GM23338 (cell line): ENCODE measurements around the gene SORBS2. TPM values are rescaled to one million over a fixed set of nuclear protein-coding genes. Genes with fewer than 3 reads are reported as not detected.

Experiments used
- ATAC-seq: fragments of 200-7000 bp; cut with Tn5 transposase; 3 replicates; pipeline ENCODE4 v1.9.1; 2020
- DNase-seq: peaks from one replicate; pipeline ENCODE4 v3.0.0-alpha.2; 2015; ENCODE audit warnings: low spot score
- H2AFZ ChIP-seq: fragments of 200-600 bp; sonication (generic); 2 replicates; pipeline ENCODE4 v1.8.0; 2016; ENCODE audit warnings: antibody characterized with exemption, mild to moderate bottlenecking, moderate library complexity
- H3F3A ChIP-seq: fragments of 200-600 bp; sonication (generic); replicated peaks from 2 replicates; pipeline ENCODE4 v1.8.0; 2017; ENCODE audit warnings: antibody characterized with exemption, mixed run types, low read depth
- H3K27ac ChIP-seq: fragments of 200-600 bp; sonication (generic); 2 replicates; pipeline ENCODE4 v1.6.1; 2016; ENCODE audit warnings: low read depth
- H3K27me3 ChIP-seq: fragments of 200-600 bp; sonication (generic); 2 replicates; pipeline ENCODE4 v1.8.0; 2016; ENCODE audit warnings: mild to moderate bottlenecking, mixed run types, moderate library complexity; ENCODE audit not compliant: insufficient read depth
- H3K36me3 ChIP-seq: fragments of 200-600 bp; sonication (generic); 2 replicates; pipeline ENCODE4 v1.8.0; 2016; ENCODE audit warnings: mild to moderate bottlenecking; ENCODE audit not compliant: insufficient read depth
- H3K4me1 ChIP-seq: fragments of 200-600 bp; sonication (generic); 2 replicates; pipeline ENCODE4 v1.8.0; 2016; ENCODE audit warnings: mild to moderate bottlenecking, moderate library complexity; ENCODE audit not compliant: insufficient read depth
- H3K4me2 ChIP-seq: fragments of 200-600 bp; sonication (generic); 2 replicates; pipeline ENCODE4 v1.7.1; 2017; ENCODE audit warnings: mixed run types
- H3K4me3 ChIP-seq: fragments of 200-600 bp; sonication (generic); 2 replicates; pipeline ENCODE4 v1.6.1; 2016; ENCODE audit warnings: mixed run types
- H3K79me2 ChIP-seq: fragments of 200-600 bp; sonication (generic); replicated peaks from 2 replicates; pipeline ENCODE4 v1.8.0; 2017; ENCODE audit warnings: mild to moderate bottlenecking; ENCODE audit not compliant: insufficient read depth
- H3K9me2 ChIP-seq: fragments of 200-600 bp; sonication (generic); 2 replicates; pipeline ENCODE4 v1.8.0; 2017; ENCODE audit not compliant: insufficient read depth
- H4K20me1 ChIP-seq: fragments of 200-600 bp; sonication (generic); replicated peaks from 2 replicates; pipeline ENCODE4 v1.8.0; 2017; ENCODE audit warnings: mild to moderate bottlenecking; ENCODE audit not compliant: insufficient read depth
- H3K27ac Mint-ChIP-seq: 2 replicates; pipeline ENCODE4 v1.8.0; 2020; ENCODE audit warnings: inconsistent platforms, mild to moderate bottlenecking, moderate library complexity, mixed read lengths
- H3K27me3 Mint-ChIP-seq: 3 replicates; pipeline ENCODE4 v1.8.0; 2022; ENCODE audit warnings: low read depth, mild to moderate bottlenecking, moderate library complexity, mixed read lengths, inconsistent platforms; ENCODE audit not compliant: insufficient read depth, poor library complexity
- H3K36me3 Mint-ChIP-seq: 3 replicates; pipeline ENCODE4 v1.8.0; 2021; ENCODE audit warnings: low read depth, mild to moderate bottlenecking, inconsistent platforms, moderate library complexity, mixed read lengths
- H3K4me1 Mint-ChIP-seq: 3 replicates; pipeline ENCODE4 v1.8.0; 2020; ENCODE audit warnings: mild to moderate bottlenecking, inconsistent platforms, mixed read lengths
- H3K4me3 Mint-ChIP-seq: 3 replicates; pipeline ENCODE4 v1.8.0; 2021; ENCODE audit warnings: moderate library complexity, mild to moderate bottlenecking, inconsistent platforms, mixed read lengths
- H3K9me3 Mint-ChIP-seq: 3 replicates; pipeline ENCODE4 v1.8.0; 2020; ENCODE audit warnings: moderate library complexity, mild to moderate bottlenecking, inconsistent platforms, mixed read lengths
- CREB1 ChIP-seq: fragments of 250-450 bp; sonication (Bioruptor Pico); IDR thresholded peaks from 2 replicates; pipeline ENCODE4 v1.5.0; 2020; ENCODE audit warnings: low read depth, mild to moderate bottlenecking, moderate library complexity
- EZH2 ChIP-seq: fragments of 200-600 bp; sonication (generic); IDR thresholded peaks from one replicate; pipeline ENCODE4 v1.8.0; 2017; ENCODE audit warnings: antibody characterized with exemption, mild to moderate bottlenecking, low read depth; ENCODE audit not compliant: unreplicated experiment
- NANOG ChIP-seq: IDR thresholded peaks from 2 replicates; pipeline ENCODE4 v1.6.1; 2016; ENCODE audit warnings: antibody characterized with exemption, borderline replicate concordance
- POLR2AphosphoS5 ChIP-seq: IDR thresholded peaks from 2 replicates; pipeline ENCODE4 v1.6.1; 2016; ENCODE audit warnings: antibody characterized with exemption, low read depth
- STAT1 ChIP-seq: IDR thresholded peaks from one replicate; pipeline ENCODE4 v1.6.1; 2016; ENCODE audit warnings: antibody characterized with exemption; ENCODE audit not compliant: unreplicated experiment
- ZNF331 ChIP-seq: fragments of 250-450 bp; sonication (Bioruptor Pico); IDR thresholded peaks from 2 replicates; pipeline ENCODE4 v1.5.0; 2020; ENCODE audit warnings: low read depth, mild to moderate bottlenecking, moderate library complexity
- polyA plus RNA-seq: library from polyadenylated mRNA; unstranded; fragments of >200 nt; fragmentation: Nextera tagmentation; extraction: Ambion mirVana; gene quantifications from 2 replicates; pipeline ENCODE4 v1.2.1, GENCODE V29; 2016
- total RNA-seq: library from RNA; depleted of rRNA; stranded (reverse); fragments of >200 nt; shearing (Covaris generic); gene quantifications from 2 replicates; pipeline ENCODE4 v1.2.3, GENCODE V29; 2014
- TF ChIP-seq, protein P1 (sequence below), 2 experiments: fragments of 200-600 bp in 1 of 2; sonication (generic) in 1 of 2; conservative IDR thresholded peaks; 2 replicates each; pipeline versions ENCODE4 v1.5.1 to v1.6.1; 2016 to 2017; ENCODE audit warnings: antibody characterized with exemption in 2 of 2, low read depth in 2 of 2, mild to moderate bottlenecking in 2 of 2, moderate library complexity in 1 of 2
- TF ChIP-seq, protein P2 (sequence below): IDR thresholded peaks from 2 replicates; pipeline ENCODE4 v1.6.1; 2016; ENCODE audit warnings: antibody characterized with exemption
- TF ChIP-seq, protein P3 (sequence below): IDR thresholded peaks from one replicate; pipeline ENCODE4 v1.6.1; 2018; ENCODE audit warnings: antibody characterized with exemption; ENCODE audit not compliant: unreplicated experiment

Gene SORBS2
- total and polyA plus RNA-seq, 2 experiments from 2014 or later = 17.8 to 27.6 TPM

DNA sequence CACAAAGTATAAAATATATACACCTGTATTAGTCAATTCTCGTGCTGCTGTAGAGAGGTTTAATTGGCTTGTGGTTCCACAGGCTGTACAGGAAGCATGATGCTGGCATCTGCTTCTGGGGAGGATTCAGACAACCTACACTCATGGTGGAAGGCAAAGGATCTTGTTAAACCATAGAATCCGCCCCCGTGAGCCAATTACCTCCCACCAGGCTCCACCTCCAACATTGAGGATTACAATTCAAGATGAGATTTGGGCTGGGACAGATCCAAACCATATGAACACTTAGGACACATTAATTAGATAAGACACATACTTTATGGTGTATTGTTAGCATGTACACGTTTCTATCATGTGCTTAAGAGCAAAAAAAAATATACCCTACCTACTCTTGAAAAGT is 22.1 kb upstream of the SORBS2 start (continued):
- TF ChIP-seq, protein P1, sequence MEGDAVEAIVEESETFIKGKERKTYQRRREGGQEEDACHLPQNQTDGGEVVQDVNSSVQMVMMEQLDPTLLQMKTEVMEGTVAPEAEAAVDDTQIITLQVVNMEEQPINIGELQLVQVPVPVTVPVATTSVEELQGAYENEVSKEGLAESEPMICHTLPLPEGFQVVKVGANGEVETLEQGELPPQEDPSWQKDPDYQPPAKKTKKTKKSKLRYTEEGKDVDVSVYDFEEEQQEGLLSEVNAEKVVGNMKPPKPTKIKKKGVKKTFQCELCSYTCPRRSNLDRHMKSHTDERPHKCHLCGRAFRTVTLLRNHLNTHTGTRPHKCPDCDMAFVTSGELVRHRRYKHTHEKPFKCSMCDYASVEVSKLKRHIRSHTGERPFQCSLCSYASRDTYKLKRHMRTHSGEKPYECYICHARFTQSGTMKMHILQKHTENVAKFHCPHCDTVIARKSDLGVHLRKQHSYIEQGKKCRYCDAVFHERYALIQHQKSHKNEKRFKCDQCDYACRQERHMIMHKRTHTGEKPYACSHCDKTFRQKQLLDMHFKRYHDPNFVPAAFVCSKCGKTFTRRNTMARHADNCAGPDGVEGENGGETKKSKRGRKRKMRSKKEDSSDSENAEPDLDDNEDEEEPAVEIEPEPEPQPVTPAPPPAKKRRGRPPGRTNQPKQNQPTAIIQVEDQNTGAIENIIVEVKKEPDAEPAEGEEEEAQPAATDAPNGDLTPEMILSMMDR (conservative IDR thresholded peaks at IDR 0.05; ENCODE audit: low read depth in 2 of 2) = no peak

- no peak overlapping the region for H3K27ac Mint-ChIP-seq
- peaks cover 28% of the 10 kb centered on the region for H3K4me1 ChIP-seq
- peaks cover 5% of the 10 kb centered on the region; the same call in 1 of the 3 replicates for H3K36me3 Mint-ChIP-seq
- no peaks in the 10 kb centered on the region for H3K9me3 Mint-ChIP-seq
- ATAC-seq (no peak), DNase-seq (no peak)
- H3K27me3 Mint-ChIP-seq = peaks cover 5% of the 10 kb centered on the region
- no peaks in the 10 kb centered on the region for H4K20me1 ChIP-seq
- H3K27ac ChIP-seq = no peak overlapping the region
- peaks cover 10% of the 10 kb centered on the region; the same call in 1 of the 2 replicates for H3K9me2 ChIP-seq
- no peaks in the 10 kb centered on the region for H3K36me3 ChIP-seq
- no peaks in the 10 kb centered on the region for H3K27me3 ChIP-seq
- H3K4me2 ChIP-seq = no peak overlapping the region
- H2AFZ ChIP-seq = no peak overlapping the region
- H3K4me3 Mint-ChIP-seq = no peak overlapping the region
- H3F3A ChIP-seq = peaks cover under 1% of the 10 kb centered on the region
- H3K79me2 ChIP-seq = no peaks in the 10 kb centered on the region
- peaks cover 30% of the 10 kb centered on the region for H3K4me1 Mint-ChIP-seq
- no peak overlapping the region for H3K4me3 ChIP-seq
- TF ChIP-seq NANOG (no peak), POLR2AphosphoS5 (no peak), CREB1 (CRISPR knock-in tag) (no peak), EZH2 (no peak), ZNF331 (CRISPR knock-in tag) (no peak), STAT1 (no peak)
- TF ChIP-seq, protein P2, sequence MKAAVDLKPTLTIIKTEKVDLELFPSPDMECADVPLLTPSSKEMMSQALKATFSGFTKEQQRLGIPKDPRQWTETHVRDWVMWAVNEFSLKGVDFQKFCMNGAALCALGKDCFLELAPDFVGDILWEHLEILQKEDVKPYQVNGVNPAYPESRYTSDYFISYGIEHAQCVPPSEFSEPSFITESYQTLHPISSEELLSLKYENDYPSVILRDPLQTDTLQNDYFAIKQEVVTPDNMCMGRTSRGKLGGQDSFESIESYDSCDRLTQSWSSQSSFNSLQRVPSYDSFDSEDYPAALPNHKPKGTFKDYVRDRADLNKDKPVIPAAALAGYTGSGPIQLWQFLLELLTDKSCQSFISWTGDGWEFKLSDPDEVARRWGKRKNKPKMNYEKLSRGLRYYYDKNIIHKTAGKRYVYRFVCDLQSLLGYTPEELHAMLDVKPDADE = no peak
- TF ChIP-seq, protein P3, sequence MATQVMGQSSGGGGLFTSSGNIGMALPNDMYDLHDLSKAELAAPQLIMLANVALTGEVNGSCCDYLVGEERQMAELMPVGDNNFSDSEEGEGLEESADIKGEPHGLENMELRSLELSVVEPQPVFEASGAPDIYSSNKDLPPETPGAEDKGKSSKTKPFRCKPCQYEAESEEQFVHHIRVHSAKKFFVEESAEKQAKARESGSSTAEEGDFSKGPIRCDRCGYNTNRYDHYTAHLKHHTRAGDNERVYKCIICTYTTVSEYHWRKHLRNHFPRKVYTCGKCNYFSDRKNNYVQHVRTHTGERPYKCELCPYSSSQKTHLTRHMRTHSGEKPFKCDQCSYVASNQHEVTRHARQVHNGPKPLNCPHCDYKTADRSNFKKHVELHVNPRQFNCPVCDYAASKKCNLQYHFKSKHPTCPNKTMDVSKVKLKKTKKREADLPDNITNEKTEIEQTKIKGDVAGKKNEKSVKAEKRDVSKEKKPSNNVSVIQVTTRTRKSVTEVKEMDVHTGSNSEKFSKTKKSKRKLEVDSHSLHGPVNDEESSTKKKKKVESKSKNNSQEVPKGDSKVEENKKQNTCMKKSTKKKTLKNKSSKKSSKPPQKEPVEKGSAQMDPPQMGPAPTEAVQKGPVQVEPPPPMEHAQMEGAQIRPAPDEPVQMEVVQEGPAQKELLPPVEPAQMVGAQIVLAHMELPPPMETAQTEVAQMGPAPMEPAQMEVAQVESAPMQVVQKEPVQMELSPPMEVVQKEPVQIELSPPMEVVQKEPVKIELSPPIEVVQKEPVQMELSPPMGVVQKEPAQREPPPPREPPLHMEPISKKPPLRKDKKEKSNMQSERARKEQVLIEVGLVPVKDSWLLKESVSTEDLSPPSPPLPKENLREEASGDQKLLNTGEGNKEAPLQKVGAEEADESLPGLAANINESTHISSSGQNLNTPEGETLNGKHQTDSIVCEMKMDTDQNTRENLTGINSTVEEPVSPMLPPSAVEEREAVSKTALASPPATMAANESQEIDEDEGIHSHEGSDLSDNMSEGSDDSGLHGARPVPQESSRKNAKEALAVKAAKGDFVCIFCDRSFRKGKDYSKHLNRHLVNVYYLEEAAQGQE = no peak
- TF ChIP-seq, protein P1 (conservative IDR thresholded peaks at IDR 0.05; ENCODE audit: low read depth in 2 of 2) = no peak
Observed at GRCh38 chr4:185833055-185833598, 21.1 kb upstream of the SORBS2 start.
